HG03342 (cell line): Measurements from ENCODE around the gene AZU1.
"Not testable (repeated sequence)": the region's sequence is repeated elsewhere in the genome, so short reads cannot be mapped to it uniquely, and the experiment has no call there.

Experiments
- ATAC-seq: cut with Tn5 transposase; IDR thresholded peaks from one replicate; pipeline ENCODE4 v1.9.1; 2021; ENCODE audit warnings: mild to moderate bottlenecking, moderate library complexity; ENCODE audit not compliant: unreplicated experiment

The AZU1 gene

DNA sequence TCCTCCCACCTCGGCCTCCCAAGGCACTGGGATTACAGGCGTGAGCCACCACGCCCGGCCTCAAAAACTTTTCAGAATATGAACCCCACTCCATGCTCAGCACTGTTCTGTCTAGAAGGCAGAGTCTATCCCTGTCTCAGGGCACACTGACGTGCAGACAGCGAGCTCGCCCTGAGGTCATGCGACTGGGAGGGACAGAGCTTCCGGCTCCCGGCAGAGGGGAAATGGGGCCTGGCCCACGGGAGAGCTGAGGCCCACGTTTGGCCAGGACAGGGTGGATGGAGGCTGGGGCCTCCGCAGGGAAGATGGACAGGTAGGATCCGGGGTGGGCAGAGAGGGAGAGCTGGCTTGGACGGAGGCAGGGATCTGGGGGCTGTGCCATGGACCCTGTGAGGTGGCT lies 2.8 kb upstream of the AZU1 start:
- ATAC-seq = no peak

- no peak for ATAC-seq
Measured at GRCh38 chr19:825897-826644, 1.6 kb upstream of the AZU1 start.

DNA sequence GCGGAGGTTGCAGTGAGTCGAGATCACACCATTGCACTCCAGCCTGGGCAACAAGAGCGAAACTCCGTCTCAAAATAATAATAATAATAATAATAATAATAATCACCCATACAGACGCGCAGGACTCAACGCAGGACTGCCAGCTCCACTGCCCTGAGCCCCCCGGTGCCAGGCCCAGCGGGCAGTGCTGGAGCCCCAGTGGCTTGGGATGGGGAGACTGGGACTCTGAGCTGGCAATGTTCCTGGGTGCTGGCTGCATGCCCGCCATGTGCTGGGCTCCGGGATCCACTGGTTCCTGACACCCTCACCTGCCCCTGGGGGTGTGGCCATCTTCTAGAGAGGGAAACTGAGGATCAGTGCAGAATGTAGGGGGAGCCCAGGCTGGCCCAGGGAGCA lies 325 bp upstream of the AZU1 start:
- ATAC-seq = no peak

DNA sequence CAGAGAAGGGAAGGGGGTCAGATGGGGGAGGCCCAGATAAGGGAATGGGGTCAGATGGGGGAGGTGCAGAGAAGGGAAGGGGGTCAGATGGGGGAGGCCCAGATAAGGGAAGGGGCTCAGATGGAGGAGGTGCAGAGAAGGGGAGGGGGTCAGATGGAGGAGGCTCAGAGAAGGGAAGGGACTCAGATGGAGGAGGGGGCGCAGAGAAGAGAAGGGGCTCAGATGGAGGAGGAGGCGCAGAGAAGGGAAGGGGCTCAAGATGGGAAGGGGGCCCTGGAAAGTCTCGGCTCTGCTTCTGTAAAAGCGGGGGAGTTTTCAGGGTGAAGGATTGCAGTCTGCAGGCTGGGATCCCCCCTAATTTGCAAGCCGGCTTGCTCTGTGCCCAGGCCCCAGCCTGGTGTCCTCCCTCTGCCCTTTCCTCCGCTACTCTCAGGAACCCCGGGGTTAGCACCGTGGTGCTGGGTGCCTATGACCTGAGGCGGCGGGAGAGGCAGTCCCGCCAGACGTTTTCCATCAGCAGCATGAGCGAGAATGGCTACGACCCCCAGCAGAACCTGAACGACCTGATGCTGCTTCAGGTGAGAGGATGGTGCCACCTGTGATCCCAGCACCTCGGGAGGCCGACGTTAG lies 1.6 kb downstream of the AZU1 start:
- no peak for ATAC-seq

GRCh38 chr19:831407-832369 lies 4.1 kb downstream of the AZU1 start:
- no peak for ATAC-seq

GRCh38 chr19:834216-834615 lies 6.6 kb downstream of the AZU1 start:
- ATAC-seq = no peak

DNA sequence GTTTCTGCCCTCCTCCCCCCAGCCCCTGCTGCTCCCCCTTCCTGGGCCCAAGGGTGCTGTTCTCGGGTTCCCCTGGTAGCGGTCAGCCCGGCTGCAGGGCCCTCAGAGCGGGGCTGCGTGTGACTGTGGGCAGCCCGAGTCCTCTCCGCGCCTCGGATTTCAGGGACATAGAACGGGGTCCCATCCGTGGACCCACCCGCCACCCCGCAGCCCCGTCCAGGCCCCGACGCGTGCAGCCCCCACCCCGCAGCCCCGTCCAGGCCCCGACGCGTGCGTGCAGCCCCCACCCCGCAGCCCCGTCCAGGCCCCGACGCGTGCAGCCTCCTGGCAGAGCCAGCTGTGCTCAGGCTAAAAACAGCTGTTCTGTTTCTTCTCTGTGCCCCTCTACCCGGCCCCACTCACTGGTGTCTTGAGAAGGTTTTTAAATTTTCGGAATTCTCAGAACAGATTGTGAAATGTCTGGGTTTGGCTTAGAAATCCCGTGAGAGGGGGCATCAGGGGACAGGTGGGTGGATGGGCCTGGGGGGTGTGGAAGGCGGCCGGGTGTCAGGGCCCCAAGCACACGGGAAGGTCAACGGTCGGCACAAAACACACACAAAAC lies 7.7 kb downstream of the AZU1 start:
- ATAC-seq = no peak

- no peak for ATAC-seq
Measured at GRCh38 chr19:840519-841206, 13.0 kb downstream of the AZU1 start, which contains the start of gene PRTN3. TSS of gene PRTN3 (plus strand) at chr19:840999. CDS start at chr19:841009, 10 bp downstream.

DNA sequence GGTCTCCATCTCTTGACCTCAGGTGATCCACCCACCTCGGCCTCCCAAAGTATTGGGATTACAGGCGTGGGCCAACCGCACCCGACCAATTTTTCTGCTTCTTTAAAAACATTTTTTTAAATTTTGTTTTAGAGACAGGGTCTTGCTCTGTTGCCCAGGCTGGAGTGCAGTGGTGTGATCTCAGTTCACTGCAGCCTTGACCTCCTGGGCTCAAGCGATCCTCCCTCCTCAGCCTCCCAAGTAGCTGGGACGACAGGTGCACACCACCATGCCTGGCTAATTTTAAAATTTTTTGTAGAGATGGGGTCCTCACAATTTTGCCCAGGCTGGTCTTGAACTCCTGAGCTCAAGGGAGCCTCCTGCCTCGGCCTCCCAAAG lies 15.2 kb downstream of the AZU1 start:
- not testable (repeated sequence) for ATAC-seq

- no peak for ATAC-seq
Measured at GRCh38 chr19:843180-843835, 15.7 kb downstream of the AZU1 start.

GRCh38 chr19:843836-844545 lies 16.4 kb downstream of the AZU1 start:
- ATAC-seq = no peak

DNA sequence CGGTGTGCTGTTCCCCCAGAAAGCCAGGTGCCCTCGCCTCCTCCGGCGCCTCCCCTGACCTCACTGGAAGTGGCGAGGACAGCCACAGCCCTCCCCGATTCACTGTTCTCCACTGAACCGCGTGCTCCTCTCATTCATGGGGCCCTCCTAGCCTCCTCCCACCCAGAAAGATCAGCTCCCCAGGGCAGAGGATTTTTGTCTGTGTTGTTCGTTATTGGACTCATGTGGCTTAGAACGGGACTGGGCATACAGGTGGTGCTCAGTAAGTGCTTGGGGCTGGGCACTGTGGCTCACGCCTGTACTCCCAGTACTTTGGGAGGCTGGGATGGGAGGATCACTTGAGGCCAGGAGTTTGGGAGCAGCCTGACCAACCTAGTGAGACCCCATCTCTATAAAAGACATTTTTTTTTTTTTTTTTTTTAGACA lies 16.9 kb downstream of the AZU1 start:
- ATAC-seq = no peak

GRCh38 chr19:845707-846521 lies 18.3 kb downstream of the AZU1 start:
- no peak for ATAC-seq

GRCh38 chr19:848386-848921 lies 20.8 kb downstream of the AZU1 start:
- ATAC-seq = no peak

GRCh38 chr19:849195-849594 lies 21.6 kb downstream of the AZU1 start:
- not testable (repeated sequence) for ATAC-seq

DNA sequence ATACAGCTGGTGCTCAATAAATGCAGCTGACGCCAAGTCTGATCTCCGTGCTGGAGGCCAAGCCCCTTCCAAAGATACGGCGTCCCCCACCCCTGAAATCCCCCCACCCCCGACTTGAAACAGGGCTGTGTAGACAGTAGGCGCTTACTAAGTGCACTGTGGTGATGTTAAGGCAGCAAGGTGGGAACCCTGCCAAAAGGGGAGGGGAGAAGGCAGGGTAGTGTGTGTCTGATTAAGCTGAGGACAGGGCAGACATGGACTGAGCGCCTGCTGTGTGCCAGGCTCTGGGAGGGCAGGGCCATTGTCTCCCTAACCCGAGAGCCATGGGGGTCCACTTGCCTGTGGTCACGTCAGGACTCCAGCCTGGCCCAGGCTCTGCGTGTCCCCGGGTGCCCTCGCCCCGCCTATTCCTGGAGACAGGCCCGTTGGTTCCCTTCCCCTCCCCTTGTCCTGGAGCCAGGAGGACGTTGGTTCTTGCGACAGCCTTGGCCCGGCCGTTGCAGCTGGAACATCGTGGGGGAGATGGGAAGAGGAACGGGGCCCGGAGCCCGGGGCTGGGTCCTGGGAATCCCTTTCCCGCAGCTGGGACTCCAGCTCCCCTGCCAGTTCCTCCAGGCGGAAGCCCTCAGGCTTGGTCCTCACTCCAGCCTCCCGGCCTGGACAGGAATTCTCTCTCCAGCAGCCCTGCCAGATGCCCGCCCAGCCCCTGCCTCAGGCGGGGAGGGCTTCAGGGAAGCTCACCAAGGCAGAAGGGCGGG lies 22.8 kb downstream of the AZU1 start:
- no peak for ATAC-seq

- ATAC-seq = no peak
Measured at GRCh38 chr19:850979-851335, 23.3 kb downstream of the AZU1 start.
